Activated CD4-positive, alpha-beta T cell treated with anti-CD3 and anti-CD28 coated beads, Interleukin-2, amount 50 U/mL, for 24 hours (primary cell): Measurements from ENCODE around the gene MPZL3.
A peak's percentile ranks its signal among the peaks of the same experiment; 100 is the strongest.
"Not testable (repeated sequence)": the region's sequence is repeated elsewhere in the genome, so short reads cannot be mapped to it uniquely, and the experiment has no call there.

Experiments
- DNase-seq, 2 donors: peaks; one replicate each; pipeline ENCODE4 v3.0.0-alpha.2; 2020; ENCODE audit warnings: low read depth in 1 of 2, low spot score in 1 of 2

MPZL3 gene

GRCh38 chr11:118213781-118214180 is 38.4 kb downstream of the MPZL3 start:
- no peak for DNase-seq

GRCh38 chr11:118213201-118213600 is 39.0 kb downstream of the MPZL3 start:
- DNase-seq = no peak

- no peak for DNase-seq
These were observed 39.4 kb downstream of the MPZL3 start for GRCh38 chr11:118212781-118213191.

GRCh38 chr11:118212131-118212725 is 39.9 kb downstream of the MPZL3 start:
- no peak for DNase-seq

GRCh38 chr11:118211006-118211405 is 41.2 kb downstream of the MPZL3 start:
- DNase-seq = no peak

GRCh38 chr11:118210323-118210722 is 41.8 kb downstream of the MPZL3 start:
- no peak for DNase-seq

GRCh38 chr11:118209033-118209432 is 43.1 kb downstream of the MPZL3 start:
- DNase-seq = no peak

GRCh38 chr11:118207079-118207478 is 45.1 kb downstream of the MPZL3 start:
- DNase-seq = no peak

GRCh38 chr11:118206391-118207031 is 45.7 kb downstream of the MPZL3 start:
- no peak for DNase-seq

- DNase-seq = no peak
These were observed 46.4 kb downstream of the MPZL3 start for GRCh38 chr11:118205606-118206378.

GRCh38 chr11:118202599-118203422 is 49.4 kb downstream of the MPZL3 start:
- DNase-seq = no peak

- no peak for DNase-seq
These were observed 50.2 kb downstream of the MPZL3 start for GRCh38 chr11:118201966-118202365.

- DNase-seq = peak in 1 of 2 donors; percentile 40
These were observed 51.1 kb downstream of the MPZL3 start for GRCh38 chr11:118200901-118201680.

GRCh38 chr11:118200497-118200896 is 51.7 kb downstream of the MPZL3 start:
- no peak for DNase-seq

- DNase-seq = no peak
These were observed 53.0 kb downstream of the MPZL3 start for GRCh38 chr11:118199135-118199534.

GRCh38 chr11:118198370-118198769 is 53.8 kb downstream of the MPZL3 start:
- DNase-seq = peak; percentile 71 to 82

GRCh38 chr11:118194835-118195627 is 57.1 kb downstream of the MPZL3 start:
- no peak for DNase-seq

GRCh38 chr11:118193910-118194566 is 58.1 kb downstream of the MPZL3 start:
- no peak for DNase-seq

- DNase-seq = not testable (repeated sequence)
These were observed 59.3 kb downstream of the MPZL3 start for GRCh38 chr11:118192817-118193216.
